Endodermal cell (in vitro differentiated cells): Measurements from ENCODE around the gene VAC14. TPM values are rescaled to one million over a fixed set of nuclear protein-coding genes. Genes with fewer than 3 reads are reported as not detected.

Experiments
- DNase-seq: peaks from one replicate; pipeline ENCODE4 v3.0.0-alpha.2; 2017
- H3K27ac ChIP-seq: 2 replicates; pipeline ENCODE4 v1.5.1; 2013; ENCODE audit warnings: mild to moderate bottlenecking, low read depth, low read length, moderate library complexity
- H3K27me3 ChIP-seq: 2 replicates; pipeline ENCODE4 v1.6.1; 2013; ENCODE audit warnings: mild to moderate bottlenecking, low read length, moderate library complexity; ENCODE audit not compliant: insufficient read depth, control insufficient read depth, poor library complexity, severe bottlenecking
- H3K36me3 ChIP-seq: 2 replicates; pipeline ENCODE4 v1.7.0; 2013; ENCODE audit warnings: mild to moderate bottlenecking, low read length, moderate library complexity; ENCODE audit not compliant: control insufficient read depth, insufficient read depth
- H3K4me1 ChIP-seq: one replicate; pipeline ENCODE4 v1.7.0; 2013; ENCODE audit warnings: low read length; ENCODE audit not compliant: control insufficient read depth, insufficient read depth
- H3K4me3 ChIP-seq: 2 replicates; pipeline ENCODE4 v1.5.1; 2013; ENCODE audit warnings: mild to moderate bottlenecking, low read length, moderate library complexity
- H3K9ac ChIP-seq: 2 replicates; pipeline ENCODE4 v1.6.1; 2013; ENCODE audit warnings: mild to moderate bottlenecking, low read length, moderate library complexity; ENCODE audit not compliant: poor library complexity, severe bottlenecking; ENCODE audit errors: extremely low read depth
- H3K9me3 ChIP-seq: 2 replicates; pipeline ENCODE4 v1.6.1; 2013; ENCODE audit warnings: mild to moderate bottlenecking, low read length, moderate library complexity; ENCODE audit not compliant: control insufficient read depth
- H3K27ac Mint-ChIP-seq: 2 replicates; pipeline ENCODE4 v1.8.0; 2020; ENCODE audit warnings: mixed read lengths
- H3K27me3 Mint-ChIP-seq: 2 replicates; pipeline ENCODE4 v1.8.0; 2021; ENCODE audit warnings: mild to moderate bottlenecking, mixed read lengths; ENCODE audit not compliant: insufficient read depth
- H3K36me3 Mint-ChIP-seq: 2 replicates; pipeline ENCODE4 v1.8.0; 2020; ENCODE audit warnings: low read depth, mixed read lengths
- H3K4me1 Mint-ChIP-seq: 2 replicates; pipeline ENCODE4 v1.8.0; 2020; ENCODE audit warnings: mixed read lengths
- H3K4me3 Mint-ChIP-seq: 2 replicates; pipeline ENCODE4 v1.8.0; 2020; ENCODE audit warnings: mild to moderate bottlenecking, moderate library complexity, mixed read lengths
- H3K9me3 Mint-ChIP-seq: 2 replicates; pipeline ENCODE4 v1.8.0; 2020; ENCODE audit warnings: mild to moderate bottlenecking, mixed read lengths
- WGBS, 2 experiments: methylation state at CpG; one replicate each; pipeline versions ENCODE4 v1.1.5 to v1.1.7; 2013; ENCODE audit warnings: missing lambda C conversion rate in 2 of 2, mixed read lengths in 1 of 2; ENCODE audit not compliant: insufficient coverage in 1 of 2, insufficient read length in 1 of 2; 5-methylcytosine and 5-hydroxymethylcytosine counted together
- total RNA-seq, 2 donors: library from RNA; stranded (reverse); fragmentation: NEBNext Ultra II Directional in 1 of 2; extraction: Animal tissue kit (Norgen Biotek cat#: 25700) in 1 of 2; gene quantifications; 2 replicates in 1 of 2; 3 replicates in 1 of 2; pipeline ENCODE4 v1.2.1, GENCODE V29; 2021
- TF ChIP-seq, protein P1 (sequence below): fragments of 200-600 bp; sonication (generic); conservative IDR thresholded peaks from 2 replicates; pipeline ENCODE4 v1.5.0; 2021; ENCODE audit warnings: antibody characterized with exemption, mild to moderate bottlenecking

Gene VAC14
- total RNA-seq, 2 donors from 2014 or later, result 47.5 to 48.7 TPM

DNA sequence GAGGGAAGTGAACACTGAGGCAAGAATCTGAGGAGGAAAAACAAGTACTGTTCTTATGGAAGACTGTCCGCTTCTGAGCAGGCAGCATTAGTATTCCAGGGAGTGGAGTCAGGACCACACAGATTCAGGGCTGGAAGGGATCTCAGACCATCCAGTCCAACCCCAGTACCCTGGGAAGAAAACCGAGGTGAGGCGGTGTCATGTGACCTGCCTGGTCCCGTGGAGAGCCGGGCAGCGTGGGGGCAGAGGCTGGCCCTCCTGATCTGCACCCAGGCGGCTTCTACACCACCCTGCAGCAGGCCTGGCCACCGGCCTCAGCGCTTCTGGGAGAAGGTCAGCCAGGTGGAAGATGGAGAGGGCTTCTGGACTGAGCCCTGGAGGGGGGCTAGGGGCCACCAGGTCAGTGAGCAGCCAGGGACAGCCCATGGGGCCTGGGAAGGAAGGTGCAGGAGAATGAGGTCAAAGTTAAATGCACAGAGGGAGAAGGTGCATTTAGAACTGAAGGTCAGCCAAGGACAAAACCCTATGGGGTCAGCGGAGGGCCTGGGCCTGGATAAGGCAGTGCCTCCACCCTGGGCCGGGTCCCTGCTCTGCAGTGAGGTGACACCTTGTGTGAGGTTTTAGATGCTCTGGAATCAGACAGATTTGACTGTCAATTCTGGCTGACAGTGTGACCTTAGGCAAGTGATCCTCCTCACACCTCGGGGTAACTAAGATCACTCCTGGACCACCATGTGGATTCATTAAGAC is 45.9 kb downstream of the VAC14 start:
- Histone ChIP-seq H3K27me3 (no peaks in the 10 kb centered on the region), H3K4me3 (no peak overlapping the region), H3K27ac (no peak overlapping the region), H3K36me3 (peaks cover 15% of the 10 kb centered on the region), H3K4me1 (no peaks in the 10 kb centered on the region), H3K9me3 (no peaks in the 10 kb centered on the region), H3K9ac (no peak overlapping the region)
- WGBS, 2 experiments, result 93 to 98% methylated on average over 6 to 12 of the region's 12 CpGs
- TF ChIP-seq, protein P1, sequence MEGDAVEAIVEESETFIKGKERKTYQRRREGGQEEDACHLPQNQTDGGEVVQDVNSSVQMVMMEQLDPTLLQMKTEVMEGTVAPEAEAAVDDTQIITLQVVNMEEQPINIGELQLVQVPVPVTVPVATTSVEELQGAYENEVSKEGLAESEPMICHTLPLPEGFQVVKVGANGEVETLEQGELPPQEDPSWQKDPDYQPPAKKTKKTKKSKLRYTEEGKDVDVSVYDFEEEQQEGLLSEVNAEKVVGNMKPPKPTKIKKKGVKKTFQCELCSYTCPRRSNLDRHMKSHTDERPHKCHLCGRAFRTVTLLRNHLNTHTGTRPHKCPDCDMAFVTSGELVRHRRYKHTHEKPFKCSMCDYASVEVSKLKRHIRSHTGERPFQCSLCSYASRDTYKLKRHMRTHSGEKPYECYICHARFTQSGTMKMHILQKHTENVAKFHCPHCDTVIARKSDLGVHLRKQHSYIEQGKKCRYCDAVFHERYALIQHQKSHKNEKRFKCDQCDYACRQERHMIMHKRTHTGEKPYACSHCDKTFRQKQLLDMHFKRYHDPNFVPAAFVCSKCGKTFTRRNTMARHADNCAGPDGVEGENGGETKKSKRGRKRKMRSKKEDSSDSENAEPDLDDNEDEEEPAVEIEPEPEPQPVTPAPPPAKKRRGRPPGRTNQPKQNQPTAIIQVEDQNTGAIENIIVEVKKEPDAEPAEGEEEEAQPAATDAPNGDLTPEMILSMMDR, result no peak
- DNase-seq, result no peak
- Mint-ChIP-seq H3K4me1 (peaks cover 7% of the 10 kb centered on the region), H3K27me3 (no peaks in the 10 kb centered on the region), H3K9me3 (no peaks in the 10 kb centered on the region), H3K27ac (peak overlapping the region; percentile 74), H3K36me3 (peaks cover 26% of the 10 kb centered on the region), H3K4me3 (no peak overlapping the region)

DNA sequence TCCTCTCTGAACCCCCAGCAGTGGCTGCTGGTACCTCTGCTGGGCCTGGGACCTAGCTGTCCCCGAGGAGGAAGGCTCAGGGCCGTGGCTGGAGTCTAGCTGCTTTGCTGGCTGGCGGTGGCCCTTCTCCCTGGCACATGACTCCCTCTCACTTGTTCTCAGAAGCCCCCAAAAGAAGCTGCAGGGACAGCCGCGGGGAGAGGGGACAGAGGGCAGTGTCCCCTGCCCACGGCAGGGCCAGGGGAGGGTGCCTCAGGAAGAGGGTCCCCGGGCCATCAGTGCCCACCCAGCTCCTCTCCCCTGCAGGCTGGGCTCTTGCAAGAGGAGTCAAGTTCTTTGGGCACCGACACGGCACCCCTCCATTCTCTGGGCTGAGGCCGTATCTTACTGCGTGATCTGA is 46.6 kb downstream of the VAC14 start:
- Mint-ChIP-seq H3K27ac (peak overlapping the region; percentile 74), H3K27me3 (no peaks in the 10 kb centered on the region), H3K9me3 (no peaks in the 10 kb centered on the region), H3K4me1 (peaks cover 7% of the 10 kb centered on the region), H3K4me3 (no peak overlapping the region), H3K36me3 (peaks cover 21% of the 10 kb centered on the region)
- H3K27me3 ChIP-seq, result no peaks in the 10 kb centered on the region
- H3K4me1 ChIP-seq, result no peaks in the 10 kb centered on the region
- DNase-seq, result no peak
- H3K4me3 ChIP-seq, result no peak overlapping the region
- TF ChIP-seq, protein P1, result no peak
- H3K9ac ChIP-seq, result no peak overlapping the region
- H3K9me3 ChIP-seq, result no peaks in the 10 kb centered on the region
- 92 to 100% methylated on average over 1 to 11 of the region's 11 CpGs for WGBS, 2 experiments
- H3K36me3 ChIP-seq, result peaks cover 15% of the 10 kb centered on the region
- H3K27ac ChIP-seq, result no peak overlapping the region

DNA sequence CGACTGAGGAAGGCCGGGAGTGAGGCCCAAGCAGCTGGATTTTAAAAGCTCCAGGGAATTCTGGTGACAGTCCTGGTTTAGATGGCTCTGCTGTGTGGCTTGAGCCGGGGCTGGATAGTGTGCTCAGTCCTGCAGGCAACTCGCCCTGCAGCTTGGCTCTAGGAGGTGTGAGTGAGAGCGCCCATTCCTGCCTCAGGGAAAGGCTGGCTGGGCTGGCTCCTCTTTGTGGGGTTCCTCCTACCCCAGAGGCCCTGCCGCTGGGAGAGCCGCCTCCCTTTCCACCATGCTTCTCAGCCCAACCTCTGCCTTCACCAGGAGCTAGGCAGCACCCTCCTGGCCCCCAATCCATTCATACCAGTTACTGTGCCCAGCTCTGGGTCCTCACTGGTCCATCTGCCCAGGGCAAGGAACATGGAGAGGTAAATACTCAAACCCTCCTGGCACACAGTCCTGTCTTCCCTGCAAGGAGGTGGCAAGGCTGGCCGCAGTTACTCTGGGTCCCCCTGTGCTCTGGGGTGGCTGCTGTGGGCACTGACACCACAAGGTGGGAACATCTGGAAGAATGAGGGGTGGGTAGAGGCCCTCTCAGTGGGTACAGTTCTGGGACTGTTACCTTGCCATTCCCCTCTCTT is 47.1 kb downstream of the VAC14 start:
- peaks cover 17% of the 10 kb centered on the region for H3K36me3 Mint-ChIP-seq
- H3K4me1 Mint-ChIP-seq, result peaks cover 7% of the 10 kb centered on the region
- Histone ChIP-seq H3K4me3 (no peak overlapping the region), H3K9me3 (no peaks in the 10 kb centered on the region), H3K9ac (no peak overlapping the region), H3K36me3 (peaks cover 10% of the 10 kb centered on the region), H3K27me3 (no peaks in the 10 kb centered on the region), H3K4me1 (no peaks in the 10 kb centered on the region), H3K27ac (no peak overlapping the region)
- WGBS, 2 experiments, result 90 to 94% methylated on average over 5 to 8 of the region's 8 CpGs
- no peak overlapping the region for H3K4me3 Mint-ChIP-seq
- H3K27ac Mint-ChIP-seq, result no peak overlapping the region
- TF ChIP-seq, protein P1, result no peak
- H3K9me3 Mint-ChIP-seq, result no peaks in the 10 kb centered on the region
- DNase-seq, result no peak
- H3K27me3 Mint-ChIP-seq, result no peaks in the 10 kb centered on the region
